HG03521 (cell line): ENCODE results near the gene USP46.

Experiments used
- ATAC-seq: cut with Tn5 transposase; IDR thresholded peaks from one replicate; pipeline ENCODE4 v1.9.1; 2021; ENCODE audit warnings: mild to moderate bottlenecking, moderate library complexity; ENCODE audit not compliant: unreplicated experiment

The USP46 gene

DNA sequence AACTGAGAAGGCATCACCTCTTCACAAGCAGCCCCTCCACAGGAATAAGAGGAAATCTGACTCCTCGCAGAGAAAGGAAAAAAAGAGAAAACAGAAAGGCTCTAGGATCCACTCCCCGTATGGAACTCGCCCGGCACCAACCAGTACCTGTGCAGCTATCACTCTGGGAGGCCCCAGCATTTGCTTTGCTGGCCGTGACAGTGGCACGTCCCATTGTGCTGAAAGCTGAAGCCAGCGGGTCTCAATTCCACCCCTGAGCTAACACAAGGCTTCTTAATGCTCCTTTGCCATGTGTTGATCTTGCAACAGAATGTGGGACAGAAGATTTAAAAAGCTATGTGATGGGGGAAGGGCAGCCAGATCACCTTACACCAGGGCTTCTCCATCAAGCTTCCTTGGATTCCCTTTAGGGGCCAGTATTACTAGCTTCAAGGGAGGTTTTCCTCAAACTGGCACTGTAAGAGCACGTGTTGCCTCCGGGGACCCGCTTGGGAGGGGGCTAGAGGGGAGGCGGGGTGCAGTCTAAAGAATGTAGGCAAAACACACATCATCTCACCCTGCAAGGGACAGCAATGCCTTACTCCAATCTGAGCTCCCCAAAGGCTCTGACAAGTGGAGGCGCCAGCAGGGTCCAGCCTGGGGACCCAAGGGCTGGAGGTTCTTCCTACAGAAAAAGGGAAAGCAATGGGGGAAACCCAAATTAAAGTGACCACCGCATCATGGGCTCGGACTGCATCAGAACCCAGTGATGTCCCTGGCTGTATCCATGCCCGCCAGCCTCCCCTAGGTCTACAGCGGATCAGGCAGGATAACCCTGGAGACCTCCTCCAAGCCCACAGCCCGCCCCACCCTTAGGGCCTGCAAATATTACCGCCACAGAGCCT, 1.2 kb downstream of the USP46 start:
- ATAC-seq = no peak

DNA sequence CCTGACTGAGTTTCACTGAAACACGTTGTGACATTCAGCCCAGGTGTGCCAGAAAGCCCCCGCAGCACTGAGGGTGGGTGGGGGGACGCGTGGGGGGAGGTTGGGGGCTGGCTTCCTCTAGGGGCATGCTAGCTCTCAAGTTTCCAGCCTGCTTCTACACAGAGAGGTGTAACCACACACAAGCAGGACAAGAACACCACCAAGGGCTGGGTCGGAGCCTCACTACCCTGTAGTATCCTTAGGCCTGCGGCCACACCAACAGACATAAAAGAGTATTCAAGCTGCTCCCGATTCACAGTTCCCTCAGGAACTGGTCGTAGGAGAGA, 1.8 kb downstream of the USP46 start:
- no peak for ATAC-seq

DNA sequence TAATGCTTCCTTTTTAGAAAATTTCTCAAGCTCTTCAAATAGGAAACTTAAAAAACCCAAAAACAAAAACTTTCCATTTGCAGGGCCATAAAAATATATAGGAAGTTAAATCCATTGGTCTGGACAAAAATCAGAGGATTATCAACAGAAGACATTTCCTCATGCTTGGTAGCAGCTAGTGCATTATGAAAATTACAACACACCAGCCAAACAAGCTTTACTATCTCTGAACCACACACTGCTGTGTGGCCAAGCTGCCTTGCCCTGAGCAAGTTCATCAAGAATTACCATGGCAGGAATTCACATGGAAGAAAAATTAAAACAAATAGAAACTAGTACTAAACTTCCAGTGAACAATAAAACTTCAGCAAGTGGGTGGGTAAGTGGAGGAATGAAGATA, 3.6 kb downstream of the USP46 start:
- ATAC-seq = no peak

DNA sequence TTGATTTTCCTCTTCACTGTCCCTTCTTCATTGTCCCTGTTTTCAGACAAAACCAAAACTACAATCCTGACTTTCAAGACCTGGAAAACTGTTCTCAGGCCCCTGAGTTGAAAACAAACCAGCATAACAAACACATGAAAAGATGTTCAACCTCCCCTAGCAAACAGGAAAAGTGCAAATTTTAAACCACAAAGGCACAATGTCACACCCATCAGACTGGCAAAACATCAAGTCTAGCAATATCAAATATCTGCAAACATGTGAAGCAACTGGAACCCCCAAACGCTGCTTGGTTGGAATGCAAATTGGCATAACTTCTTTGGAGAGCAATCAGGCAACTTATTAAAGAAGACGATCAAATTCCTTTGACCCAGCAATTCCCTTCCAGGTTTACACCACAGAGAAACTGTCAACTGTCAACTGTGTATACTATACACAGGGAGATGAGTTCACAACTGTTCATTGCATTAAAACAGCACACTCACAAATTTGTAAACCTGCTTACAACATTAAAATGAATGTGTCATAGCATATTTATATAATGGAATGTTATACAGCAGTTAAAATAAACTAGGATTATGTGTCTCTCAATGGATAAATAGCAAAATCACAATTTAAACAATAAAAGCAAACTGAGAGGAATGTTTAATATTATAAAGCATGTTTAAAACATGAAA, 7.0 kb downstream of the USP46 start:
- no peak for ATAC-seq

DNA sequence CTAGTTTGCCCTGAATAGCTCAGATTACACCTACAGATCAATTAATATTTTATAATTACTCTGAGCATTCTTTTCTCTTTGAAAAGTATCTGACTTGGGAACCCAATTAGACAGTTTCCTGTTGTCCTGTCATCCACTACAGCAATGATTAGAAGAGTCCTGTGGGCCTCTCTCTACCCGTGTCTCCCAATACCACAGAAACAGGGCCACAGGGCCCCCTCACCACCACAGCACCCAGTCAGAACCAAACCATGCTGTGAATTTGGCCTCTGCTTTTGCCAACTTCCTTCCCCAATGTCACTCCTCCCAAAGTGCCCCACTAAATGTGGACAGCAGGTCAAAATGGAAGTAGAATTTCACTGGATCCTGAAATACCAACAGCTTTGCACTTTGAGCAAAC, 10.3 kb downstream of the USP46 start:
- no peak for ATAC-seq

DNA sequence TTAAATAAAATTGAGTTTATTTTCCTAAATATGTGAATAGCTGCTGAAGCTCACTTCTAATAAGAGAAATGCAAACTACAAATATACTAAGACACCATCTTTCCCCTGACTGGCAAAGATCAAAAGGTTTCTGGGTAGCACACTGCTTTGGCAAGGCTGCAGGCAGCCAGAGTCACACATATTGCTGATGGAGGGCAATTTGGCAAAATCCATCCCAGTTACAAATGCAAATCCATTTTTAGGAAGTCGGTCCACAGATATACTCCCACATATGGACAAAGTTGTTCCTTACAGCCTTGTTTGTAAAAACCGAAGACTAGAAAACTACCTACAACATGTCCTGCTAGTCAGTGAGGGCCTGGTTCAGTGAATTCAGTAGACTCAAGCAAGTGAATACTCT, 12.4 kb downstream of the USP46 start:
- ATAC-seq = no peak

DNA sequence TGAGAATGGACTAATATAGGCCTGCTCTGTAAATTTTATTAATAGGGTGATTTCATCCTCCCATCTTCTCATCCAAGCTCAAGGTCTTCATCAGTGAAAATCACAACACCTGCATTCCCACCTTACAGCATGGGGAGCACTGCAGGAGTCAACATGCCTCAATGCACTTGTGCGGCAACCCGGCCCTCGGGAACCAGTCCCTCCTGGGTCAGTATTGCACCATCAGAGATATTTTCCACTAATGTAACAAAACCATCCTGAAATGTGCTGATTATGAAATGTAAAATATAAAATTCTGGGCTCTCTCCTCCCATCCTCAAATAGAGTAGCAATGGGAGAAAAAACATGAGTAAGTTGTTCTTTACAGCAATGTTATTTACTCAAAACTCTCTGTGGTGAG, 13.0 kb downstream of the USP46 start:
- ATAC-seq = no peak

DNA sequence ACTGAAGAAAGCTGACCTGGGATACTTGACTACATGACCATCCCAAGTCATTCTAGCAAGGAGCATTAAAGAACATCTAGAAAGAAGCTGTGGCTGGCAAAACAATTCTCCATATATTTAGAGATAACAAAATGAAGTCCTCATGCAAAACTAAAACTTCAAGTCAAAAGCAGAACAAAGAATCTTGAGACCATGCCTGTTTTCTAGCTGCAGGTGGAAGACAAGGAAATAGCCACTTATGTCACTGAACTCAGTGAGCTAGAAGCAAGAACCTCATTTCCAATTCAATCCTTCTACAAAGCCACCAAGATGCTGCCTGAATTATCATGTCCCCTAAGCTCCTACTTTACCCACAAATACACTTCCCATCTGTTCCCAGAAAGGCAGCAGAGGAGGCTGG, 13.8 kb downstream of the USP46 start:
- ATAC-seq = no peak

DNA sequence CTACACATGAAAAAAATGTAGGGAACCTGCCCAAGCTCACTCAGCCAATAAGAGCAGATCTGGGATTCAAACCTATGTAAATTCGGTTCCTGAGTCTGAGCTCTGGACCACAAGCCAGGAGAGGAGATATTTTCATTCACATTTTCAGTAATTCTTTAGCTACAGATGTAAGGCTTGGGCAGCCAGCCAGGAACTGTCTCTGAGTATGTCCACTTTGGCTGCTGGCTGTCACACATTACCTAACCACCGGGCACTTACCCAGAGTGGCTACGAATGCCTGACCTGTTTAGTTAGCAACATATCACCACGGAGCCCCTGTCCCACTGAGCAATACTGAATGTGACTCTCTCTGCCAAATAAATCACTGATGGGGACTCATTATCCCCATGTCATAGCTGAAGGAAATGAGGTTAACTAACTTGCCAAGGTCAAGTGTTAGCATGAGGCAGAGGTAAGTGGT, 15.3 kb downstream of the USP46 start:
- ATAC-seq = no peak

DNA sequence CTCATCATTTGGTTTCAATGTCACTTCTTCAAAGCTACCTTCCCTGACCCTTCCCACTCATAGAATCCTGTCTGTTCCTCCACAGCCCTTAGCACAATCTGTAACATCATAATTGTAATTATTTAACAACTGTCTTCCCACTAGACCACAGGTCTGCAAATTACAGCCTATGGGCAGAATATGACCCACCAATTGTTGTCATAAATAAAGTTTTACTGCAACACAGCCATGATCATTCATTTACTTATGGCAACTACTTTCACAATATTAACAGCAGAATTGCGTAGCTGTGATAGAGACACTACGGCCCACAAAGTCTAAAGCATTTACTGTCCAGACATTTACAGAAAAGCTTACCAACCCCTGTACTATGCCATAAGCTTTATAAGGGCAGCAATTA, 15.9 kb downstream of the USP46 start:
- no peak for ATAC-seq

DNA sequence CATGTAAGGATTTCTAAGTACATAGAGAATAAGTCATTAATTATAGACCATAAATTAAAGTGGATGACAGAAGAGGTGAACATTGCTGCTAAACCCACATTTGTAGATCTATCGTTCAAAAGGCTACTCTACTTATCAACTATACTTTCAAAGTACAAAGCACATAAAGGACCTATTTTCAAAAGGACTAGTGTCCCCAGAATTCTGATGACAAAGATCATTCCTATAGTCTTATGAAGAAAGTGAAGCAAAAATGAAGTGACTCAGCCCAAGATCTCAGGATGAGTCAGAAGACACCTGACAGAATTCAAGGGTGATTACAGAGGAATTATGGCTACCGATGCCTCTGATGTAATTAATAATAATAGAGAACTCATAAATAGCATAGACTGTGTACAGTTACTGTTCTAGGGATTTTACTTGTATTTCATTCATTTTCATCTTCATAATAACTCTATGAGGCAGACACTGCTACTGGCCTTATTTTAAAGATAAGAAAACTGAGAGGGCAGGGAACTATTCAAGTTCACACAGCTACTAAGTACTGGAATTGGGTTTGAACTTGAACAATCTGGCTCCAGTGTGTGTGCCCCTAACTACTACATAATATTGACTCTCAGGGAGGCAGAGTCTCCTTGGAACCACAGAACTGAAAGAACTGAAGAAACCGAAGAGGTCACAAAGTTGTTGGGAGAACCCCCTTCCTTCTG, 17.1 kb downstream of the USP46 start:
- peak; percentile 61 for ATAC-seq

DNA sequence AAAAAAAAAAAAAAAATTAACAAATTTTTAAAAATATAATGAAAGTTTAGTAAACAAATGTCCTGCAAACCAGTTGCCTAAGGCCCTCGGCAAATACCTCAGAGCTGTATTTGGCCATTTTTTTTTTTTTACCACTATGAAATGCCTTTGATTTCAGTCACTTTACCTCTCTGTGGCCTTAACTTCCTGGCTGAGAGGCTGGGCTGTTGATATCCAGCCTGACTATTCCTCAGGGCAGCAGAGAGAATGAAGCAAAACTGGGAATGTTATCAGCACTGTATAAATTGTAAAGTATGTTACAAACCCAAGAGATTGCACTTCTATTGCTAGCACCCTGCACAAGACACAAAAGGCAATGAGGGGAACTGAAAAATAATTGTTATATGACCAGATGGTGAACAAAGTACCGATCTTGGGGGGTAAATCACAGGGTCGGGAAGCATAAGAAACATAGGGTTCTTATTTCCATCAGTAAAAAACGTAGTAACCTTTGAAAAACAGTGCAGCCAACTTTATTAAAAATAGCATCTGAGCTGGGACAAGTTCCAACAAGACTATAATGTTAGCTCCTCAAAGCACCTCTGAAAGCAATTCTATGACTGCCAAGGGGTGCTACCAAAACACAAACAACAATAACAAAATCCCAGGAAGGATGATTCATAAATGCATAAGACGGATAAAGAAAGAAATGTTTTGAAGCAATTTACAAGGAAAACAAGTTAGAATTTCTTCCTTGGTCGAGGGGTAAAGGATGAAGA, 18.1 kb downstream of the USP46 start:
- ATAC-seq = no peak

DNA sequence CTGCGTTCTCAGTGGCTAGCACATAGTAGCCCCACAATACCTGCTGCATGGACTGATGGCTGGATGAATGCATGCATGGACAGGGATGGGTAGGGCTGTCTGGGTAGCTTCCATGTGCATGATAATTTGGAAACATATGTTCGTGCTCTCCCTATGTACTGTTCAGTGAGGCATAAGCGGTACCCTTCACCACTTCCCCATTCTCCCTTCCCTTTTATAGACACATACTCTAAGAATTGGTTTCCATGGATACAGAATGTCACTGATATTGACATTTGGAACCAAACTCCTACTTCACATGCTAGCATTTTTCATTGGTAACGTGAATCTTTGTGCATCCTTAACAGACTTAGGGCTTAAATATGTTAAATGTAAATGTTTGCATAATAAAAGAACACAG, 20.4 kb downstream of the USP46 start:
- peak; percentile 47 for ATAC-seq

DNA sequence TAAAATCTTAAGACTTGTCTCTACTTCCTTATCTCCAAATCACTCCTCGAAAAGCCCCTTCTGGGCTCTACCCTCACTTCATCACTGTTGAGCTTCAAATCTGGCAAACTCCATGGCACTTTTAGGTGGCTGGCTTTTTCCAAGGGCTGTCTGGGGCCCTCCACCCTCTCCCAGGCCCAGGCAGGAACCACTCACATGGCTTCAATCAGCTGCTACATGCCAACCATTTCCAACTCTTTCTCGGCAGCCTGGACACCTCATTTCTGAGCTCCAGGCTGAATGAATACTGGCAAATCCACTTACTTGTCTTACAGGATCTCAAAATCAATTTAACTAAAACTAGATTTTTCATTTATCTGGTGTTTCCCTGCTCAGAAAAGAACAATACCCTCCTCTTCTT, 22.0 kb downstream of the USP46 start:
- ATAC-seq = no peak

DNA sequence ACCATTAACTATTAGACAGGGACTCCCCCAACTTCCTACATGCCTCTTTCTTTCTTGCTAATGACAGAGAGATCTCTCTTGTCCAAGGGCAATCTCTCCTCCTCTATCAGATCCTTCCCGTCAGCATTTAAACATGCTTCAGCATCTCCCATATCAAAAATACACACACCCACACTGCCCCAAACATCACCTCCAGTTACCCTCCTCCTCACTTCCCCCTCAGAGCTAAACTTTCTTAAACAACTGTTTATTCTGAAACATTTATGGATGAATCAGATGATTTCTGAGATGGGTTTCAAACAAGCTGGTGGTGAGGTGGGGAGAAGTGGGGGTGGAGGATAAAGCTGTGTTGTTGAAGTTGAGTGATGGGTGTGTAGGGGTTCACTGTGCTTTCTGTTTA, 23.5 kb downstream of the USP46 start:
- ATAC-seq = no peak

DNA sequence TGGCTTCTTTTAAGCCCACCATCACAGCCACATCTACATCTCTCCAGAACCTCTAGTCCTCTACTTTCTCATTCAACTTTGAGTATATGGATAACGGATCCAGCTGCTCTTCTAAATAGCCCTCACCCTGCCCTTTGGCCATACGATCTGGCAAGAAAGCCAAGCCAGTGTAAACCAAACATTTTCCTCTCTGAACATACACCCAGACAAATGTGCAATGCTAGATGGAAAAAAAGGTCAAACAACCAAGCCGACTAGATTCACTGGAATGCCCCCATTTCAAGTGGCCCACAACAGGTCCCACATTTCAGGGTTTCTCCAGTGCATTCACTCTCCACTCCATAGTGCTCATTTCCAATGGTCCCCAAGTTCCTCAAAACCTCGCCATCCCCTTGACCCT, 24.0 kb downstream of the USP46 start:
- ATAC-seq = no peak

DNA sequence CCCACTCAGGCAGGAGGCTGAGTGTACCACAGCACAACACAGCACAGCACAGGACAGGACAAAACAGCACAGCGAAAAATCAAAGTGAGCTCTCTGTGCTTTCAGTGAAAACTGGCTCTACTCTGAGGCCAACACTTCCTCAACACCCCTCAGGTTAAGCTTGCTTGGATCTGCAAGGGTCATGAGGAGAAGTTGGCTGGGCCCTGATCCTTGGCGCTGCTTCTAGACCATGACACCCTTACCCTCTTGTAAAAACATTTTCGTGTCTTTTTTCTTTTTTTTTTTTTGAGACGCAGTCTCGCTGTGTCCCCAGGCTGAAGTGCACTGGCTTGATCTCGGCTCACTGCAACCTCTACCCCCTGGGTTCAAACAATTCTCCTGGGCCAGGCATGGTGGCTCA, 25.3 kb downstream of the USP46 start:
- no peak for ATAC-seq

DNA sequence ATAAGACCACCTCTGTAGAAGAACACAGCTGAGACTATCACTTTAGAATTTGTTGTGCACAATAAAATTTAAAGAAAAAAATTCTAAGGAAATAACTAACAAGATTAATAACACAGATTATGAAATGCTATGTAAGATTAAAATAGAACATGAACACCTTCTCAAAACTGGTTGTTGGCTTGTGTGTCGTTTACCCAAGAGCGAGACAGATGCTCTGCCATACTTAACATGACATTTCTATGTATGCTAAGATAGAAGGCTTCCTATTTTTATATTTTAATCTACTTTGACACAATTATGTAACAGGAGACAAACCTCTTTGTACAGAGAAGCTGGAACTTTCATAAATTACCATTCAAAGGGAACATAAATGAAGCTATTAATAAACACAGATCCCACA, 30.1 kb downstream of the USP46 start:
- no peak for ATAC-seq

DNA sequence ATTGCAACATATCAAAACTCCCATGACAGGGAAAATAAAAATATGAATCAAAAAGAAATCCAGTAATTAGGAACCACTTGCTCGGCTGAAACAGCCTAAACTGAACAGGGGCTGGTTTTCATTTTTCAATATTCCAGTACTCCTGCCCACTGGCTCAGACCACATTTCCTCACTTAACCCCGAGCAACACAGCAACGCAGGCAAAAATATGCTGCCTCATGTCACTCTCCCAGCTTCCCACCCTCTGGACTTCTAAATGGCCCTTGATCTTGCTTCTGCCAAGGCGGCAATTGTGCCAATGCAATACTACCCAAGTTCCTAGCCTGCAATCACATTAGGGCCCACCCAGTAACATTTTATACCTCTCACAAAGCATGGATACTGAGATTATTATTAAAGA, 30.6 kb downstream of the USP46 start:
- ATAC-seq = no peak

DNA sequence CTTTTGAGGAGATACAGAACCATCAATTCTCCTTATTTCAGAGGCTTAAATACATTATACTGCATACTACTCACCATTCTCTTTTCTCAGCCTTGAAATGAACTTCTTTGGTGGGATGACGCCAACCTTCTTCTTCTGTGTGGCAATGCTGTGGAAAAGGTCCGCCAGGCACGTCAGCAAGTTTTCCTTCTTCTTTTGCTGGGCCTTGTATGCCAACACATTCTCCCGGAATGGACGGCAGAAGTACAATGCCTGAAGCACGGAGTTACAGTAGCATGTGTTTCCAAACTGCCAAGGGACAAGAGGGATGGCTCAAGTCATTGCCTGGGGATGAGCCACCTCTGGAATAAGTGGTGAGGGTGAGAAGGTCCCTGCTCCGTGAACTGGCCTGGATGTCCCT, 31.2 kb downstream of the USP46 start:
- ATAC-seq = no peak

DNA sequence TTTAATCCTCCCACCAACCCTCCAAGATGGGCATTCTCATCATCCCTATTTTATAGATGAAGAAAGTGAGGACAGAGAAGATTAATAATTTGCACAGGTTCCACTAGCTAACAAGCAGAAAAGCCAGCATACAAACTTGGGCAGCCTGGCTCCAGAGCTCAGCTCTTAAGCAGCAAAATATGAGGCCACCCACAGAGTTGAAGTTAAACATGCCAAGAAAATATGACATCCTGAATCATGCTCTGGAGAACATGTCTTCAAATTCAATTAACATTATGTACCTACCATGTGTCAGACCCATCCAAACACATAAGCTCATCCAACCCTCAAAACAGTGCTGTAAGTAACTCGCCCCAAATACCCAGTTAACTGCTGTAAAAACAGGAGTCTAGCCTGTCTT, 33.9 kb downstream of the USP46 start:
- no peak for ATAC-seq
